ENCODE results near the gene CATSPERZ. TPM values are rescaled to one million over a fixed set of nuclear protein-coding genes. Genes with fewer than 3 reads are reported as not detected.

The CATSPERZ gene
- total RNA-seq, 2 donors from 2014 or later, result not detected

- H3K4me3 Mint-ChIP-seq, result no peak overlapping the region
- Histone ChIP-seq H3K9ac (ENCODE audit: extremely low read depth, low read length, poor library complexity, severe bottlenecking) (no peak overlapping the region), H3K4me3 (ENCODE audit: low read length) (no peak overlapping the region), H3K36me3 (ENCODE audit: control insufficient read depth, insufficient read depth, low read length) (peaks cover 23% of the 10 kb centered on the region), H3K27me3 (ENCODE audit: control insufficient read depth, insufficient read depth, low read length, poor library complexity, severe bottlenecking) (no peaks in the 10 kb centered on the region), H3K27ac (ENCODE audit: low read depth, low read length) (no peak overlapping the region), H3K4me1 (ENCODE audit: control insufficient read depth, insufficient read depth, low read length) (no peaks in the 10 kb centered on the region), H3K9me3 (ENCODE audit: control insufficient read depth, low read length) (no peaks in the 10 kb centered on the region)
- WGBS, 2 experiments (ENCODE audit: insufficient coverage in 1 of 2, insufficient read length in 1 of 2), result 93 to 95% methylated on average over 5 to 9 of the region's 11 CpGs
- no peak for DNase-seq
- no peak overlapping the region for H3K27ac Mint-ChIP-seq
- no peaks in the 10 kb centered on the region for H3K9me3 Mint-ChIP-seq
- TF ChIP-seq, protein P1, sequence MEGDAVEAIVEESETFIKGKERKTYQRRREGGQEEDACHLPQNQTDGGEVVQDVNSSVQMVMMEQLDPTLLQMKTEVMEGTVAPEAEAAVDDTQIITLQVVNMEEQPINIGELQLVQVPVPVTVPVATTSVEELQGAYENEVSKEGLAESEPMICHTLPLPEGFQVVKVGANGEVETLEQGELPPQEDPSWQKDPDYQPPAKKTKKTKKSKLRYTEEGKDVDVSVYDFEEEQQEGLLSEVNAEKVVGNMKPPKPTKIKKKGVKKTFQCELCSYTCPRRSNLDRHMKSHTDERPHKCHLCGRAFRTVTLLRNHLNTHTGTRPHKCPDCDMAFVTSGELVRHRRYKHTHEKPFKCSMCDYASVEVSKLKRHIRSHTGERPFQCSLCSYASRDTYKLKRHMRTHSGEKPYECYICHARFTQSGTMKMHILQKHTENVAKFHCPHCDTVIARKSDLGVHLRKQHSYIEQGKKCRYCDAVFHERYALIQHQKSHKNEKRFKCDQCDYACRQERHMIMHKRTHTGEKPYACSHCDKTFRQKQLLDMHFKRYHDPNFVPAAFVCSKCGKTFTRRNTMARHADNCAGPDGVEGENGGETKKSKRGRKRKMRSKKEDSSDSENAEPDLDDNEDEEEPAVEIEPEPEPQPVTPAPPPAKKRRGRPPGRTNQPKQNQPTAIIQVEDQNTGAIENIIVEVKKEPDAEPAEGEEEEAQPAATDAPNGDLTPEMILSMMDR (conservative IDR thresholded peaks at IDR 0.05), result no peak
- H3K36me3 Mint-ChIP-seq (ENCODE audit: low read depth), result peaks cover 21% of the 10 kb centered on the region
- no peaks in the 10 kb centered on the region for H3K4me1 Mint-ChIP-seq
- peaks cover 4% of the 10 kb centered on the region for H3K27me3 Mint-ChIP-seq (ENCODE audit: insufficient read depth)
Measured at GRCh38 chr11:64324692-64325469, 24.7 kb downstream of the CATSPERZ start.

GRCh38 chr11:64327375-64327774 lies 27.2 kb downstream of the CATSPERZ start:
- no peaks in the 10 kb centered on the region for H3K36me3 ChIP-seq (ENCODE audit: control insufficient read depth, insufficient read depth, low read length)
- no peaks in the 10 kb centered on the region for H3K27me3 ChIP-seq (ENCODE audit: control insufficient read depth, insufficient read depth, low read length, poor library complexity, severe bottlenecking)
- no peak for DNase-seq
- TF ChIP-seq, protein P1 (conservative IDR thresholded peaks at IDR 0.05), result no peak
- Mint-ChIP-seq H3K4me3 (no peak overlapping the region), H3K36me3 (ENCODE audit: low read depth) (no peaks in the 10 kb centered on the region), H3K9me3 (no peaks in the 10 kb centered on the region), H3K4me1 (peaks cover 6% of the 10 kb centered on the region), H3K27me3 (ENCODE audit: insufficient read depth) (peaks cover 4% of the 10 kb centered on the region), H3K27ac (no peak overlapping the region)
- 97 to 100% methylated on average over 2 of the region's 2 CpGs for WGBS, 2 experiments (ENCODE audit: insufficient coverage in 1 of 2, insufficient read length in 1 of 2)
- no peak overlapping the region for H3K27ac ChIP-seq (ENCODE audit: low read depth, low read length)
- no peak overlapping the region for H3K4me3 ChIP-seq (ENCODE audit: low read length)
- H3K4me1 ChIP-seq (ENCODE audit: control insufficient read depth, insufficient read depth, low read length), result no peaks in the 10 kb centered on the region
- H3K9ac ChIP-seq (ENCODE audit: extremely low read depth, low read length, poor library complexity, severe bottlenecking), result no peak overlapping the region
- no peaks in the 10 kb centered on the region for H3K9me3 ChIP-seq (ENCODE audit: control insufficient read depth, low read length)

DNA sequence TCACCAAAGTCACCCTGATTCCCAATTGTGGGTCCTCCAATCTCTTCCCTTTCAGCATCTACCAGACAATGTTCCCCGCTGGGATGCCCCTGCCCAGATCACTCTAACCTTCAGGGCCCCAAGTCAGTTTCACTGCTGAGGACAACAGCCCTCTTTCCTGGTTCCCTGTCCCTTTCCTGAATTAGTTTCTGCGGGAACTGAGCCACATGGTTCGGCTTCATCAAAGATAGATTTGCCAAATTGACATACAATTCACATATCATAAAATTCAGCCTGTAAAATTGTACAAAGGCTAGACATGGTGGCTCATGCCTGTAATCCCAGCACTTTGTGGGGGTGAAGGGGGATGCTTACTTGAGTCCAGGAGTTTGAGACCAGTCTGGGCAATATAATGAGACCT lies 27.8 kb downstream of the CATSPERZ start:
- H3K9me3 Mint-ChIP-seq, result no peaks in the 10 kb centered on the region

More for the DNA sequence above, 27.8 kb downstream of the CATSPERZ start:
- TF ChIP-seq, protein P1 (conservative IDR thresholded peaks at IDR 0.05), result no peak
- DNase-seq, result no peak
- peaks cover 6% of the 10 kb centered on the region for H3K4me1 Mint-ChIP-seq
- Histone ChIP-seq H3K27ac (ENCODE audit: low read depth, low read length) (no peak overlapping the region), H3K4me1 (ENCODE audit: control insufficient read depth, insufficient read depth, low read length) (no peaks in the 10 kb centered on the region), H3K9me3 (ENCODE audit: control insufficient read depth, low read length) (no peaks in the 10 kb centered on the region), H3K9ac (ENCODE audit: extremely low read depth, low read length, poor library complexity, severe bottlenecking) (no peak overlapping the region), H3K36me3 (ENCODE audit: control insufficient read depth, insufficient read depth, low read length) (no peaks in the 10 kb centered on the region), H3K4me3 (ENCODE audit: low read length) (no peak overlapping the region), H3K27me3 (ENCODE audit: control insufficient read depth, insufficient read depth, low read length, poor library complexity, severe bottlenecking) (no peaks in the 10 kb centered on the region)
- peaks cover 4% of the 10 kb centered on the region for H3K27me3 Mint-ChIP-seq (ENCODE audit: insufficient read depth)
- H3K36me3 Mint-ChIP-seq (ENCODE audit: low read depth), result no peaks in the 10 kb centered on the region
- 93 to 94% methylated on average over 3 of the region's 3 CpGs for WGBS, 2 experiments (ENCODE audit: insufficient coverage in 1 of 2, insufficient read length in 1 of 2)
- H3K27ac Mint-ChIP-seq, result no peak overlapping the region
- no peak overlapping the region for H3K4me3 Mint-ChIP-seq

Measured in endodermal cell (in vitro differentiated cells).